Activated naive CD4-positive, alpha-beta T cell treated with anti-CD3 and anti-CD28 coated beads, Interleukin-2, amount 50 U/mL, for 72 hours (primary cell): ENCODE measurements around the gene TACC2. TPM values are rescaled to one million over a fixed set of nuclear protein-coding genes. Genes with fewer than 3 reads are reported as not detected.
A peak's percentile ranks its signal among the peaks of the same experiment; 100 is the strongest.
"Not testable (repeated sequence)": the region's sequence is repeated elsewhere in the genome, so short reads cannot be mapped to it uniquely, and the experiment has no call there.

Source experiments
- ATAC-seq, 2 donors: fragments of 150-1000 bp; cut with Tn5 transposase; 2 replicates each; pipeline ENCODE4 v1.10.0; 2021; ENCODE audit warnings: mild to moderate bottlenecking in 2 of 2, moderate library complexity in 2 of 2
- DNase-seq, 2 donors: peaks; one replicate each; pipeline ENCODE4 v3.0.0; 2021 to 2022; ENCODE audit warnings: low spot score in 2 of 2
- H3K27ac Mint-ChIP-seq, 2 donors: one replicate each; pipeline ENCODE4 v1.8.0; 2022; ENCODE audit warnings: mild to moderate bottlenecking in 2 of 2, mixed read lengths in 2 of 2
- H3K36me3 Mint-ChIP-seq, 2 donors: one replicate each; pipeline ENCODE4 v1.8.0; 2022; ENCODE audit warnings: mixed read lengths in 2 of 2
- H3K9me3 Mint-ChIP-seq, 2 donors: one replicate each; pipeline ENCODE4 v1.8.0; 2022; ENCODE audit warnings: mixed read lengths in 2 of 2
- total RNA-seq, 2 donors: library from RNA; stranded (reverse); gene quantifications; one replicate each; pipeline ENCODE4 v1.2.3, GENCODE V29; 2022

Gene TACC2
- total RNA-seq, 2 donors from 2014 or later = not detected

DNA sequence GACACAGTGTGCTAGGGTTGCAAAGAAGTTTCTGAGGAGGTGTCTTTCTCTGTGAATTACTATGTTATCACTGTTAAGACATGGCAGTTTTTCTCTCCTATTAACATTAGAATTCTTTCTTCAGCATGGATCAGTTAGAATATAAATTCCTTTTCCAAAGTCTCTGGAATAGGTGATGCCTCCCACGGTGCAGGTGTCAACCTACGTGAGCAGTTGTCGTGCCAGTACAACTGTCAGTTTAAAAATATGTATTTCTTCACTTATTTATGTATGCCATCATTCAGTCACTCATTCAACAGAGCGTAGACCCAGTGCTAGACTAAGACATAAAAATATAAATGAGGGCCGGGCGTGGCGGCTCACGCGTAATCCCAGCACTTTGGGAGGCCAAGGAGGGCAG, 83.5 kb downstream of the TACC2 start:
- H3K9me3 Mint-ChIP-seq = no peaks in the 10 kb centered on the region
- H3K36me3 Mint-ChIP-seq = peaks cover 0 to 6% of the 10 kb centered on the region in 2 donors
- no peak for ATAC-seq
- H3K27ac Mint-ChIP-seq = no peak overlapping the region
- DNase-seq = no peak

DNA sequence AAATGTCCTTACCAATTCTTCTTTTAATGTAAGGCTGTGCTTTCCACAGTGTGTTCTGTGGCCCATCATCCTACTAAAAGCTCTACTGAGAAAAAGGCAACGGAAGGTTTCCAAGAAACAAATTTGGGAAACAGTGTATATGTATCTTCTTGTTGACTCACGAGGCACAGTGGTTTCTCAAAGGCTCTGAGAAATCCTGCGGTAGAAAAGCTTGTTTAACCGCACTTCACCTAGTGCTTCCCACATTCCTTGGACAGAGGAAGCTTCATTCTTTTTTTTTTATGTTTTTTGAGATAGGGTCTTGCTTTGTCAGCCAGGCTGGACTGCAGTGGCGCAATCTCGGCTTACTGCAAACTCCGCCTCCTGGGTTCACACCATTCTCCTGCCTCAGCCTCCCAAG, 84.5 kb downstream of the TACC2 start:
- DNase-seq = no peak
- no peak overlapping the region for H3K27ac Mint-ChIP-seq
- H3K36me3 Mint-ChIP-seq = peaks cover 0 to 6% of the 10 kb centered on the region in 2 donors
- ATAC-seq = no peak
- no peaks in the 10 kb centered on the region for H3K9me3 Mint-ChIP-seq

DNA sequence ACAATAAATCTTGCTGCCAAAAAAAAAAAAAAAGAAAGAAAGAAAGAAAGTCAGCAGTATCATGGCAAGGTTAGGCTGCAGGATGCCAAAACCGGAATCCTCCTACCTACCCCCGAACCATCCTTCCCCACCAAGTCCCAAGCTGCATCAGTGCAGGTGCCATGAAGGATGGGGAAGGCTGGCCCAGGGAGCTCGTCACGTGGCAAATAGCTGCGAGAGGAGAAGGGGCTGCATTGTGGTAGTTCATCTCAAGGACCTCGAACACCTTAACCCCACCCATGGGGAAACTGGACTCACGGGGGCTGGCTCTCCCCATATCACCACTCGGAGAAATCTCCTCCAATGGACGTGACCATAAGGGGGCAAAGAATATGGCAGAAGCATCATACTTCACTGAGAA, 86.2 kb downstream of the TACC2 start:
- ATAC-seq (no peak), DNase-seq (peak in 1 of 2 donors; percentile 14)
- no peaks in the 10 kb centered on the region for H3K9me3 Mint-ChIP-seq
- H3K27ac Mint-ChIP-seq = no peak overlapping the region
- H3K36me3 Mint-ChIP-seq = no peaks in the 10 kb centered on the region

- H3K27ac Mint-ChIP-seq, H3K36me3 Mint-ChIP-seq, H3K9me3 Mint-ChIP-seq, ATAC-seq: not testable (repeated sequence)
- DNase-seq = peak in 1 of 2 donors; percentile 20
Observed at GRCh38 chr10:122075876-122076275, 86.9 kb downstream of the TACC2 start.

DNA sequence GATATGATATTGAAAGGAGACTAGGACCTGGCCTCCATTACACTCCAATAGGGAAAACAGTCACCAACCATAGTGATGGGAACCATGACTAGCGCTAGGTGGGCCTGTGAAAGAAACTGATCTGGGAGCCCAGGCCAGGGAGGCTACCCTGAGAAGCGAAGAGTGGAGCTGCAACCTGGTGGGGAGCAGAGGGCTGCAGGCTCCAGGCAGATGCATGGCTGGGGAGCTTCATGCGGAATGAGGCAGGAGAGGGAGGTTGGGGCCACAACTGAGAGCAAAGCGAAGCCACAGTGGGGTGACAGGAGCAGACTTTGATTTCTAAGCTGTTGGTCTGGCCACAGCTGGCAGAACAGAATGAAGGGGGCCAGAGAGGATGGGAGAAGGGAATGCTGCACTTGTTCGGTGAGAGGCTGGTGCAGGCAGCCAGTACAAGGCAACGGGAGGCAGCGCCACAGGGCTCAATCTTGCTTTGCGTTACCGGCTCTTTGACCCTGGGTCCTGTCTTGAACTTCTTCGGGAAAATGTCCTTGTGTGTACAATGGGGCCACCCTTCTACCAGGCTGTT, 88.4 kb downstream of the TACC2 start:
- no peak overlapping the region for H3K27ac Mint-ChIP-seq
- H3K9me3 Mint-ChIP-seq = no peaks in the 10 kb centered on the region
- H3K36me3 Mint-ChIP-seq = no peaks in the 10 kb centered on the region
- ATAC-seq = no peak
- peak in 1 of 2 donors; percentile 37 for DNase-seq

DNA sequence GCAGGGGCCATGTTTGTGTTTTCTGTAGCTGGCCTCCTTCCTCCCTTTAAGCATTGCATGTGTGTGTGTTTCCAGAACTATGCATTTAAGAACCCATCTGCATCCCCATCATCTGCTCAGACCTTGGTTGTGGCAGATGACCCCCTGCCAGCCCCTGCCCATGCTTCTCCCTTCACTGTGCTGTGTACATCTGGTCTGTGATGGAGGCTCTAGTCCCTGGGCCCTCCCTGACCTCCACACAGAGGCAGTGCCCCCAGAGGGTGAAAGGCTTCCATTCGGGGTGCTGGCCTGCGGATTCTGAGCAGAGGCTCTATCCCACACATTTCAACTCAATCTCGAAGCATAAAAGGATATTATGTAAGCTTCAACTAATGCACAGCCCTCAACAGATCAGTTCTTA, 89.4 kb downstream of the TACC2 start:
- no peak overlapping the region for H3K27ac Mint-ChIP-seq
- H3K9me3 Mint-ChIP-seq = no peaks in the 10 kb centered on the region
- DNase-seq (peak in 1 of 2 donors; percentile 13), ATAC-seq (no peak)
- no peaks in the 10 kb centered on the region for H3K36me3 Mint-ChIP-seq

- no peak overlapping the region for H3K27ac Mint-ChIP-seq
- ATAC-seq (no peak), DNase-seq (peak in 1 of 2 donors; percentile 9)
- H3K36me3 Mint-ChIP-seq = no peaks in the 10 kb centered on the region
- no peaks in the 10 kb centered on the region for H3K9me3 Mint-ChIP-seq
Observed at GRCh38 chr10:122078965-122079795, 90.2 kb downstream of the TACC2 start.

DNA sequence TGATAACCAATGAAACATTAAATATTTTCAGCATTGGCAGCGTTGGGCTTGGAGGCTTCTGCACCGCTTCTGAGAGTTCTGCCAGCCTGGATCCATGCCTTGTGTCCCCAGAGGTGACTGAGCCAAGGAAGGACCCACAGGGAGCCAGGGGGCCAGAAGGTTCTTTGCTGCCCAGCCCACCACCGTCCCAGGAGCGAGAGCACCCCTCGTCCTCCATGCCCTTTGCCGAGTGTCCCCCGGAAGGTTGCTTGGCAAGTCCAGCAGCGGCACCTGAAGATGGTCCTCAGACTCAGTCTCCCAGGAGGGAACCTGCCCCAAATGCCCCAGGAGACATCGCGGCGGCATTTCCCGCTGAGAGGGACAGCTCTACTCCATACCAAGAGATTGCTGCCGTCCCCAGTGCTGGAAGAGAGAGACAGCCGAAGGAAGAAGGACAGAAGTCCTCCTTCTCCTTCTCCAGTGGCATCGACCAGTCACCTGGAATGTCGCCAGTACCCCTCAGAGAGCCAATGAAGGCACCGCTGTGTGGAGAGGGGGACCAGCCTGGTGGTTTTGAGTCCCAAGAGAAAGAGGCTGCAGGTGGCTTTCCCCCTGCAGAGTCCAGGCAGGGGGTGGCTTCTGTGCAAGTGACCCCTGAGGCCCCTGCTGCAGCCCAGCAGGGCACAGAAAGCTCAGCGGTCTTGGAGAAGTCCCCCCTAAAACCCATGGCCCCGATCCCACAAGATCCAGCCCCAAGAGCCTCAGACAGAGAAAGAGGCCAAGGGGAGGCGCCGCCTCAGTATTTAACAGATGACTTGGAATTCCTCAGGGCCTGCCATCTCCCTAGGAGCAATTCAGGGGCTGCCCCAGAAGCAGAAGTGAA, 93.9 kb downstream of the TACC2 start:
- Mint-ChIP-seq H3K36me3 (no peaks in the 10 kb centered on the region), H3K9me3 (no peaks in the 10 kb centered on the region), H3K27ac (no peak overlapping the region)
- peak in 1 of 2 donors; percentile 41 for DNase-seq
- no peak for ATAC-seq

DNA sequence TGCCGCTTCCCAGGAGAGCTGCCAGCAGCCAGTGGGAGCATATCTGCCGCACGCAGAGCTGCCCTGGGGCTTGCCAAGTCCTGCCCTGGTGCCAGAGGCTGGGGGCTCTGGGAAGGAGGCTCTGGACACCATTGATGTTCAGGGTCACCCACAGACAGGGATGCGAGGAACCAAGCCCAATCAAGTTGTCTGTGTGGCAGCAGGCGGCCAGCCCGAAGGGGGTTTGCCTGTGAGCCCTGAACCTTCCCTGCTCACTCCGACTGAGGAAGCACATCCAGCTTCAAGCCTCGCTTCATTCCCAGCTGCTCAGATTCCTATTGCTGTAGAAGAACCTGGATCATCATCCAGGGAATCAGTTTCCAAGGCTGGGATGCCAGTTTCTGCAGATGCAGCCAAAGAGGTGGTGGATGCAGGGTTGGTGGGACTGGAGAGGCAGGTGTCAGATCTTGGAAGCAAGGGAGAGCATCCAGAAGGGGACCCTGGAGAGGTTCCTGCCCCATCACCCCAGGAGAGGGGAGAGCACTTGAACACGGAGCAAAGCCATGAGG, 94.6 kb downstream of the TACC2 start:
- Mint-ChIP-seq H3K27ac (no peak overlapping the region), H3K36me3 (no peaks in the 10 kb centered on the region), H3K9me3 (no peaks in the 10 kb centered on the region)
- ATAC-seq (no peak), DNase-seq (no peak)

DNA sequence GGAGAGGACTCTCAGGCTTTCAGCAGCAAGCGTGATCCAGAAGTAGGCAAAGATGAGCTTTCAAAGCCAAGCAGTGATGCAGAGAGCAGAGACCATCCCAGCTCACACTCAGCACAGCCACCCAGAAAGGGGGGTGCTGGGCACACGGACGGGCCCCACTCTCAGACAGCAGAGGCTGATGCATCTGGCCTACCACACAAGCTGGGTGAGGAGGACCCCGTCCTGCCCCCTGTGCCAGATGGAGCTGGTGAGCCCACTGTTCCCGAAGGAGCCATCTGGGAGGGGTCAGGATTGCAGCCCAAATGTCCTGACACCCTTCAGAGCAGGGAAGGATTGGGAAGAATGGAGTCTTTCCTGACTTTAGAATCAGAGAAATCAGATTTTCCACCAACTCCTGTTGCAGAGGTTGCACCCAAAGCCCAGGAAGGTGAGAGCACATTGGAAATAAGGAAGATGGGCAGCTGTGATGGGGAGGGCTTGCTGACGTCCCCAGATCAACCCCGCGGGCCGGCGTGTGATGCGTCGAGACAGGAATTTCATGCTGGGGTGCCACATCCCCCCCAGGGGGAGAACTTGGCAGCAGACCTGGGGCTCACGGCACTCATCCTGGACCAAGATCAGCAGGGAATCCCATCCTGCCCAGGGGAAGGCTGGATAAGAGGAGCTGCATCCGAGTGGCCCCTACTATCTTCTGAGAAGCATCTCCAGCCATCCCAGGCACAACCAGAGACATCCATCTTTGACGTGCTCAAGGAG, 95.5 kb downstream of the TACC2 start:
- Mint-ChIP-seq H3K9me3 (no peaks in the 10 kb centered on the region), H3K27ac (no peak overlapping the region), H3K36me3 (no peaks in the 10 kb centered on the region)
- DNase-seq (peak in 1 of 2 donors; percentile 23), ATAC-seq (no peak)

- H3K9me3 Mint-ChIP-seq = no peaks in the 10 kb centered on the region
- ATAC-seq (no peak), DNase-seq (peak in 1 of 2 donors; percentile 26)
- no peak overlapping the region for H3K27ac Mint-ChIP-seq
- no peaks in the 10 kb centered on the region for H3K36me3 Mint-ChIP-seq
Observed at GRCh38 chr10:122085423-122085911, 96.5 kb downstream of the TACC2 start.

GRCh38 chr10:122086416-122087240, 97.7 kb downstream of the TACC2 start:
- Mint-ChIP-seq H3K36me3 (no peaks in the 10 kb centered on the region), H3K9me3 (no peaks in the 10 kb centered on the region), H3K27ac (peak overlapping the region in 1 of 2 donors; percentile 89)
- DNase-seq (no peak), ATAC-seq (no peak)

- Mint-ChIP-seq H3K9me3 (no peaks in the 10 kb centered on the region), H3K36me3 (no peaks in the 10 kb centered on the region), H3K27ac (no peak overlapping the region)
- DNase-seq (no peak), ATAC-seq (no peak)
Observed at GRCh38 chr10:122087436-122087835, 98.5 kb downstream of the TACC2 start.

DNA sequence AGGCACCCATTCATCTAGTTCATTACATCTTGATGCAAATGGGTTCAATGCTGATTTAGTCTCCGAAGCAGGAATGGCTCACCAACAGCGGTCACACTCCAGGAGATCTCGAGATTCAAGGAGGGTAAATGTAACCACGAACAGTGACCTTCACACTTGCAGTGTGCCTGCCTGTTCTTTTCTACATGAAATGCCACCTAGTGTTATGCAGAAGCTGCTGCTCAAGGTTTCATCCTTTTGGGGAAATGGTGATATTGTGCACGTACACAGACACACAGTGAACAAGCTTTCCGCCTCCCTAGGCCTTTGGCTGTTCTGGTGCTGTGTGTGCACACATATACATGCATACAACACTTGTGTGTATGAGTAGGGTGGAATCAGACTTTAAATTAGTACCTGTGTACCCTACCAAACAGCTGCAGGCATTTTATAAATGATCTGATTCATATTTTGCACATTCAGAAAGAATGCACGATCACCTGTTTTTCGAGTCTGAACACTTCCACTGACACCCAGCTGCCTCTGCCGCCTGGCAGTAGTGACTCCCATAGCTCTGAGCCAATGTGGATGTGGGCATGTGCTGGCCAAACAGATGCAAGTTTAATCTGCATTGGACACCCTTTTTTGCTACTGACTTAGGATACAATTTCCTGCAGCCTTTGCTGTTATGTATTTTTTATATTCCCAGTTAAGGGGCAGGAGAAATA, 100.5 kb downstream of the TACC2 start:
- peak in 1 of 2 donors; percentile 14 for DNase-seq
- ATAC-seq = no peak
- H3K36me3 Mint-ChIP-seq = no peaks in the 10 kb centered on the region
- no peak overlapping the region for H3K27ac Mint-ChIP-seq
- H3K9me3 Mint-ChIP-seq = no peaks in the 10 kb centered on the region

DNA sequence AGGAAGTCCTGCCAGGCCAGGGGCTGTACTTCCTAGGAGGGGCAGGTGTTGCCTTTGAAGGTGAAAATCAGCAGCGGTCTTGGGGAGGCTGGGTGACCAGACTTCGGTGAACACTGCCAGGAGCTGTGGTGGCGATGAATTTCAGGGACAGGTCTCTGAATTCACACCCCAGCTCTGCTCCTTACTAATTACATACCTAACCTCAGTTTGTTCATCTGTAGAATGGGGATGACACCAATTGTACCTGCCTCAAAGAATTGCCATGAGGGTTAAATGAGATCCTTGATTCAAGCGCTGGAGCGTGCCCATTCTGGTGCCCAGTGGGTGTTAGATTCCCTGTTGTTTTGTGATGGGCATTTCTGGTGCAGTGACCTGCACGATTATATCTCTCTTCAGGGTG, 102.8 kb downstream of the TACC2 start:
- Mint-ChIP-seq H3K36me3 (no peaks in the 10 kb centered on the region), H3K27ac (no peak overlapping the region), H3K9me3 (no peaks in the 10 kb centered on the region)
- no peak for DNase-seq
- no peak for ATAC-seq
